Urothelium cell line (cell line): Measurements from ENCODE around the gene RSPH10B2.
"Not testable (repeated sequence)": the region's sequence is repeated elsewhere in the genome, so short reads cannot be mapped to it uniquely, and the experiment has no call there.

Experiments
- DNase-seq: peaks from one replicate; pipeline ENCODE4 v3.0.0; 2011; ENCODE audit warnings: low spot score, mixed read lengths
- FAIRE-seq: peaks from 2 replicates; lab custom pipeline; 2011; peaks lifted over from hg19 to GRCh38; lab: Jason Lieb, UNC

Gene RSPH10B2

DNA sequence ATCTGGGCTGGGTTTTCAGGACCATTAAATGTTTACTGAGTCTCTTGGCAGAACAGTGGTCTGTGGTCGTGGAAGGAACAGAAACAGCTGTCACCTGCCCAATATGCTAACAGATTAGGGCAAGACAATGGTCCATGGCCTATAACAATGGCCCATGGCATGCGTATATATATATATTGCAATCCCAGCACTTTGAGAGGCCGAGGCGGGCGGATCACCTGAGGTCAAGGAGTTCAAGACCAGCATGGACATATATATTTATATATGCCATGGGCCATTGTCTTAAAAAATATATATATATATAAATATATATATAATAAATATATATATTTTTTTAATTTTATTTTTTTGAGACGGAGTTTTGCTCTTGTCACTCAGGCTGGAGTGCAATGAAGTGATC lies 27.7 kb downstream of the RSPH10B2 start:
- not testable (repeated sequence) for DNase-seq, FAIRE-seq

DNA sequence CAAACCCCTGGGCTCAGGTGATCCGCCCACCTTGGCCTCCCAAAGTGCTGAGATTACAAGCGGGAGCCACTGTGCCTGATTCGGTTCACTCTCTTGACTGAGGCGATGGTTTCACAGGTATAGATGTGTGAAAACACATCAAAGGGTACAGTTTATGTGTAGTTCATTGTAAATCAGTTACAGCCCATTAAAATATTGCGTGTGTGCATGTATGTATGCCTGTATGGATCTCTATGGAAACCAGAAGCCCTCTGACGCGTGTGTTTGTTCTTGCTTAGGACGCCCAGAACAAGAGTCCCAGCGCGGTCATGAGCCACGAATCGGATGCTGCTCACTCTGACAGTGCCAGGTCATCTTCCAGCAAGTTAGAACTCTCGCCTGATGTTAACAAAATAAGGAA lies 35.5 kb downstream of the RSPH10B2 start:
- DNase-seq, result not testable (repeated sequence)
- FAIRE-seq, result peak; percentile 61

DNA sequence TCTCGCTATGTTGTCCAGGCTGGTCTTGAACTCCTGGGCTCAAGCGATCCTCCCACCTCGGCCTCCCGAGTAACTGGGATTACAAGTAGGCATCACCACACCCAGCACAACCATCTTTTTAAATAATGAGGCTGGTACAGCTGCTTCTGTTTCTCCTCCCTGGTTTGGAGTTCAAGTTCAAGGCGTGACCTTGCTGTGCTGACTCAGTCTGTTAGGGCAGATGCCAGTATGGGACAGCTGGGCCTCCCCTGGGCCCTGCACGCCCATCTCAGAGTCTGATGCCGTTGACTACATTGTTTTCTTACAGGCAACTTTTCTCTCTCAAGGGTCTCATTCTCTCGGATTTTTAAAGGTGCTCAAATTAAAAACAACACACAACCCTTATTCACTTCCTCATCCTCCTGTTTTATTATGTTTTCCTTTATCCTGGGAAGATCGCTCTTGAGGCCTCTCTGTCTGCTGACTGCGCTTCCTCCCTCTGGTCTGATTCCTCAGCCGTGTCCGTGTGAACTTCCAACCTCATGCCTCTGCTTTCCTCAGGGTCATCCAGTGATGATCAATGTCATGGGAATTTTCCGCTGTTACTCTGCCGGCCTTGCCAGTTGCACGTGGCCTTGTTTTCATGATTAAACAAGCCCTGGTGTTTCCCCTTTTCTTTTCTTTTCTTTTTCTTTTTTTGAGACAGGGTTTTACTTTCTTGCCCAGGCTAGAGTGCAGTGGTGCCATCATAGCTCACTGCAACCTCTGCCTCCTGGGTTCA lies 38.4 kb downstream of the RSPH10B2 start:
- FAIRE-seq, result peak; percentile 68
- not testable (repeated sequence) for DNase-seq

DNA sequence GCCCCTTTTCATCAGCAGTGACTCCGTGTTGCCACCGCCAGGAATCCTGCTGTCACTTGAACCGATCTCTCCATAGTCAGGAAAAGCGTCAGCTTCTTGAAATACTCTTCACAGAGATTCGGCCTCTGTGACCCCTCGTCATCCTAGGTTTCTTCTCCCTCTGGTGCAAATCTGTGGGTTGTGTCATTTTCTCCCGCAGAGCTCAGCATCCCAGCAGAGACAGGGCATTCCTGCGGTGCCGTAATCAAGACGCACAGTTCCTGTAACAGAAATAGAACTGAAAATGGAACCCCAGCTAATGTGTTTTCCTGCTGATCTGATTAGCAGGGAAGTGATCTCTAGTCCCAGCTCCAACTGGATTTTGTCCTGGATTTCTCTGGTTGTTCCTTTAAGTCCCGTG lies 40.4 kb downstream of the RSPH10B2 start:
- not testable (repeated sequence) for DNase-seq, FAIRE-seq

DNA sequence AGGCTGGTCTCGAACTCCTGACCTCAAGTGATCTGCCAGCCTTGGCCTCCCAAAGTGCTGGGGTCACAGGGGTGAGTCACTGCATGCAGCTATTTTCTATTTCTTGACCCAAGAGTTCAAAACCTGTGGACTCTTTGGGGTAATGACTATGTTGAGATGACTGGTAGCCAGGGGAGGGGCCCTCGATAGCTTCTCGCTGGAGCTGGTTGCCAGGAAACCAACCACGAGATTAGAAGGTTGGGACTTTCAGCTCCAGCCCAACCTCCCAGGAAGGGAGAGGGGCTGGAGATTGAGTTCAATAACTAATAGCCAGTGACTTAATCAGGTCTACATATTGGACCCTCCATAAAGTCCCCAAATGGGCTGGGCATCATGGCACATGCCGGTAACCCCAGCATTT lies 43.3 kb downstream of the RSPH10B2 start:
- DNase-seq, result not testable (repeated sequence)
- FAIRE-seq, result peak; percentile 13

DNA sequence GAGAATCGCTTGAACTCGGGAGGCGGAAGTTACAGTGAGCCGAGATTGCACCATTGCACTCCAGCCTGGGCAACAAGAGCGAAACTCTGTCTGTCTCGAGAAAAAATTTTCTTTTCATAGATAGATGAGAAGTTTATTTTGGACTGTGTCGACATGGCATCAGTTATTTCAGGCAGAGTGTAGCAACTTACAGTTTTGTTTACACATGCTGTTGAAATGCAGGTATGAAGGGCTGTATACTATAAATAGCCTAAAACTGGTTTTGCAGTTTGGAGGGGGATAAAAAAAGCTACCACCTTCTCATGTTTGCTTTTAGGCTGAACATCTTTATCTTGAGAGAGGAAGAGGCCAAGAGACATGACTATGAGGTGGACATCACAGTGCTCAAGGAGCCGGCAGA lies 44.1 kb downstream of the RSPH10B2 start:
- FAIRE-seq, DNase-seq: not testable (repeated sequence)

DNA sequence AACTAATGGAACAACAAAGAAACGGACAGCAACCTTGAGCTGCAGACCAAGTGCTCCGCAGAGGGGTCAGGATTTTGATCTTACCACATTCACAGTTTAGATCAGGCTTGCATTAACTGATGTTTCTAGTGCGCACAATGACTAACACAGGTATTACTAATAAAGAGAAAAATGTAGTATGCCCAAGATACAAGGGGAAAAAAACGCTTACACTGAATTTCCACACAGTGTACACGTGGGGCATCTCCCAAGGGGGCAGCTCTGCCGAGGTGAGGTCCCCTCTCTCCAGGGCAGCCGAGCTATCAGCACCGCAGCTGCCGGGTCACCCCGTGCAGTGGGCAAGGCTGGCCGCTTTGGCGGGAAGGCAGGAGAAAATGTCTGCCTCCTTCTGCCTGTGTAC lies 46.0 kb downstream of the RSPH10B2 start:
- DNase-seq, result not testable (repeated sequence)
- FAIRE-seq, result peak; percentile 55

DNA sequence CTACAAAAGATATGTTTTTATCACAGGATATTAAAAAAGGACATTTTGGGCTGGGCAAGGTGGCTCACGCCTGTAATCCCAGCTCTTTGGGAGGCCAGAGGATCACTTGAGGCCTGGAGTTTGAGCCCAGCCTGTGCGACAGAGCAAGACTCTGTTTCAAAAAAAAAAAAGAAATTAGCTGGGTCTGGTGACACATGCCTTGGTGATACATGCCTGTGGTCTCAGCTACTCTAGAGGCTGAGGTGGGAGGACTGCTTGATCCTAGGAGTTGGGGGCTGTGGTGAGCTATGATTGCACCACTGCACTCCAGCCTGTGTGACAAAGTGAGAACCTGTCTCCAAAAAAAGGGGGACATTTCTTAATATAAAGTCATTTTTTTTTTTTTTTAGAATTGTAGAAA lies 46.4 kb downstream of the RSPH10B2 start:
- not testable (repeated sequence) for FAIRE-seq, DNase-seq

DNA sequence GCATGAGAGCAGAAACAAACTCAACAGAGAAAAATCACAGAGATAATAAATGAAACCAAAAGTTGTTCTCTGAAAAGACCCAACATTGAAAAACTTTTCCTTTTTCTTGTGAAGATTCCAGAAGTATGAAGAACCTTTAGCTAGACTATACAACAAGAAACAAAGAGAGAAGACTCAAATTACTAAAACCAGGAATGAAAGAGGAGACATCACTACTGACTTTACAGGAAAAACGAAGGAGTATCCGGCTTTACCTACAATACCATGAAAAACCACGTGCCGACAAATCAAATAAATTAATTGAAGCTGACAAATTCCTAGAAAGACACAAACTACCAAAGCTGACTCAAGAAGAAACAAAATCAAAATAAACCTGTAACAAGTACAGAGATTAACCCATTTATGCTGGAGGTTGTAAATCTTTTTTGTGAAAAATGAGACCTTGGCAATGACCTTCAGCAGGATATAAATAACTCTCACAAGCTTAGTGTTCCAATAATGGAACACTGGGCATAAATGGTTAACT lies 53.6 kb downstream of the RSPH10B2 start:
- DNase-seq, result not testable (repeated sequence)
- FAIRE-seq, result peak; percentile 50

DNA sequence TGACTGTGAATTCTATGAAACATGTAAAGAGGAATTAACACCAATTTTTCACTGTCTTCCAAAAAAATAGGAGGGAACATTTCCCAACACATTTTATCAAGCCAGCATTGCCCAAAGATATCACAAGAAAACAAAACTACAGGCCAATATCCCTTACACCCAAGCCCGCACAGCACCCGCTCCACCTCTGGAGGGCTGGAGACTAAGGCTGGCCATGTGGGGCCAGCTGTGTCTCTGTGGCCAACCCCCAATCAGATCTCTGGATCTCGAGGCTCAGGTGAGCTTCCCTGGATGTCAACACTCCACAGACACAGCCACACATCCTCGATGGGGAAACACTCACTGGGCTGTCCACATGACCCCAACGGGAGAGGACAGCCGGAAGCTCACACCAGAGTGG lies 54.1 kb downstream of the RSPH10B2 start:
- not testable (repeated sequence) for DNase-seq, FAIRE-seq

DNA sequence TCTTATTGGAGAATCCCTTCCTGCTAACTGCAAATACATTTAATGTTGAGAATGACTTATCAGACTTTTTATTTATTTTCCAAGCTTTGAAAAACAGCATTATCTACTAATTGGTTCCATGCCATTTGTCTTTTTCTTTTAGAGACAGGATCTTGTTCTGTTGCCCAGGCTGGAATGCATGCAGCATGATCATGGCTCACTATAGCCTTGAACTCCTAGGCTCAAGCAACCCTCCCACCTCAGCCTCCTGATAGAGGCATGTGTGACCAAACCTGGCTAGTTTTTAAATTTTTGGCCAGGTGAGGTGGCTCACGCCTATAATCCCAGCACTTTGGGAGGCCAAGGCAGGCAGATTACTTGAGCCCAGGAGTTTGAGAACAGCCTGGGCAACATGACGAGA lies 59.1 kb downstream of the RSPH10B2 start:
- DNase-seq, FAIRE-seq: not testable (repeated sequence)

DNA sequence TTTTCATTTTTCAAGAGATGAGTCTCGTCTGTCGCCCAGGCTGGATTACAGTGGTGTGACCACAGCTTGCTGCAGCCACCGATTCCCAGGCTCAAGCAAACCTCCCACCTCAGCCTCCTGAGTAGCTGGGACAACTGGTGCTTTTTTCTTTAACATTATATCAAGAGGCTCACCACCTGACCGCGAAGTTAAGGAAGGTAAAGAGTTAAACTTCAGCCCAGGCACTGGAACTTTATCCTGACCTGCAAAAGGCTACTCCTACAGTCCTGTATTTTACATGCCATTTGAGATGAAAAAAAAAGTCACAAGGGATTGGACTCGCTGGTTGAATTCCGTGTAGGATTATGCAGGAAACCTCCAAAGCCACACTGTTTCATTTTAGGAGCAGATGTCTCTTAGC lies 61.6 kb downstream of the RSPH10B2 start:
- not testable (repeated sequence) for FAIRE-seq, DNase-seq

DNA sequence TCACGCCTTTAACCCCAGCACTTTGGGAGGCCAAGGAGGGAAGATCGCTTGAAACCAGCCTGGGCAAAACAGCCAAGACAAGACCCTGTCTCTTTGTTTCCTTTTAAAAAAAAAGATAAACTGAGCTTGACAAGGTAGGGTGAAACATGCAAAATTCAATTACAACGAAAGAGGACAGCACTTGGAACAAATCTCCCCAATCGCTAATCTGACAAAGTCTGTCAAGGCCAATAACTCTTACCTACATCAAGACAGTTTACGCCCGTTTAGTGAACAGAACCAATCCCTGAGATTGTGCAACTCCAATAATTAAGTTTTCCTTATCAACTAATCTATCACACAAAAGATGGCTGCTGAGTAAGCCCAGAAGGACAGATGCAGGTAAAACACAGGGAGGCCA lies 67.7 kb downstream of the RSPH10B2 start:
- DNase-seq, FAIRE-seq: not testable (repeated sequence)

DNA sequence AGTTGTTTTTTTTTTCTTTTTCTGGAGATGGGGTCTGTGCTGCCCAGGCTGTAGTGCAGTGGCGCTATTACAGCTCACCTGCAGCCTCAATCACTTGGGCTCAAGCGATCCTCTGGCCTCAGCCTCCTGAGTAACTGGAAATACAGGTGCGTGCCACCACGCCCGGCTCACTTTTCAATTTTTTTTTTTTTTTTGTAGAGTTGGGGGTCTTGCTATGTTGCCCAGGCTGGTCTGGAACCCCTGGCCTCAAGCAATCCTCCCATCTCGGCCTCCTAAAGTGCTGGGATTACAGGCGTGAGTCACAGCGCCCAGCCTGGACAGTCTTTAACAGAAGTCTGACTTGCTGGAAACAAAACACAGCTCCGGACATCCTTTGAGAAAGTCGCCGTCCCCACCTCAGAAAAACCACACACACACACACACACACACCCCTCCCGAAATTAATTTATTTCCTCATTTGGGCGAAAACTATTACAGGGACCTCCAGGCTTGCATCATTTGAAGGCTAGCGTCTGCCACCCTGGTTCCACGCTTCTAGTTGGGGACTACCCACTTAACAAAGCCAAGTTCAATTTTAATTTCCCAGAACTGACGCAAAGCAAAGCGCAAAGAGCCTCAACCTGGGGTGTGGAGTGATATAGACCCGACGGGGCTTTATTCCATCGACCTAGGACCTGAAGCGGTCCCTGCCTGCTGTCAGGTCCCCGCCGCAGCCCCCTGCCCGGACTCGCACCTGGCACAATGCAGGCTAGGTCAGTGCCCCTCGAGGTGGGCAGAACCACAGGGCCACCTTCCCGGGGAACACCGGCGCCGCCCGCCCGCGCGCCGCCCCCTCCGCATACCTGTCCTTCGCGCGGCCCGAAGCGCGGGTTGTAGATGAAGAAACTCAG lies 71.6 kb downstream of the RSPH10B2 start:
- FAIRE-seq, result peak; percentile 88
- DNase-seq, result not testable (repeated sequence)

DNA sequence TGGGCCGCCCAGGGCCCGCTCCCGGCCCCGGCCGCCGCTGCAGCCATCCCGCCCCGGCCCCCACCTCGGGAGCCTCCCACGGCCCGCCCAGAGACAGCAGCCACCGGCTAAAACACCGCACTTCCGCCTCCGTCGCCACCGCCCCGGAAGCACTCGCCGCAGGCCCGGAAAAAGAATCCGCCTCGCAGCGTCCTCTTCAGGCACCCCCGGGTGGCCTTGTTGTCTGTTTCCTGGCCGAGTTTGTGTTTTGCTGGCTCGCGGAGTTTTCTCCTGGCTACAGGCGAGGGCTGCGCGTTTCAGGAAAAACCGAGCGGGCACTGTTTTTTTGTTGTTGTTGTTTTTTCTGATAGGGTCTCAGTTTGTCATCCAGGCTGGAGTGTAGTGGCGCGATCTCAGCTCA lies 72.2 kb downstream of the RSPH10B2 start, which contains the start of gene CCZ1B:
CCZ1B (minus strand) TSS at position 125 of the 400 bp plus-strand sequence; CDS start at position 47, 78 bp downstream.
- DNase-seq, result not testable (repeated sequence)
- peak; percentile 62 for FAIRE-seq

DNA sequence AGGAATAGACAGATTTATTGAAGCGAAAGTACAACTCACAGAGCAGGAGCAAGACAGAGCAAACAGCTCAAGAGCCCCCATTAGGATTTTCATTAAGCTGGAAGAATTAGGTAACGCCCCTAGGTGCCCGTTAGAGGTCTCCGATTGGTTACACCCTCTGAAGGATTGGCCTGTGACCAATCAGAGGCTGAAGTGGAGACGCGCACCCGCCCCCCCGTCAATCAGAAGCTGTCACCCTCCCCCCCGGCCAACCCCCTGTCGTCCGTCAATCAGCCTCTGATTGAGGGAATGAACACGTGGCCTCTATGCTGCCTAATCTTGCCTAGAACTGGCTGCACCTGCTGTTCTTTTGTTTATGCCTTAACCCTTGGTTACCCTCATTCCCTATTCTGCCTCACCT lies 73.3 kb downstream of the RSPH10B2 start:
- not testable (repeated sequence) for DNase-seq, FAIRE-seq

DNA sequence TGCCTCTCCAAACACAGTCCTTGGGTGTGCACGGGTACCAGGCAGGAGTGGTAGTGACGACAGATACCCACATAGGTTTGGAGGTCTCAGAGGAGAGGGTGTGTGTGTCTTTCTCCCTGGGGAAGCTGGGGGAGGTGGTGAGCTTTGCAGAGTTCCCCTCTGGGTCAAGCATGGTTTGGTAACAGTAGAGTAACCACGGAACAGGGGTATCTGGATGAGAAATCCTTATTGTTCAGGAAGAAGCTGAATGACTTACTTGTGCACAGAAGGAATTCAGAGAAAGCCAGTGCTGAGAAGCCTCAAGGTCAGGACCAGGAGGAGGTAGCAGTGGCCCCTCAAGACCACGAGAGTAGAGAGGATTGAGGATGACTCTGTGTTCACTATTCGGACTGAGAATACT lies 75.7 kb downstream of the RSPH10B2 start:
- FAIRE-seq, result not testable (repeated sequence)

DNA sequence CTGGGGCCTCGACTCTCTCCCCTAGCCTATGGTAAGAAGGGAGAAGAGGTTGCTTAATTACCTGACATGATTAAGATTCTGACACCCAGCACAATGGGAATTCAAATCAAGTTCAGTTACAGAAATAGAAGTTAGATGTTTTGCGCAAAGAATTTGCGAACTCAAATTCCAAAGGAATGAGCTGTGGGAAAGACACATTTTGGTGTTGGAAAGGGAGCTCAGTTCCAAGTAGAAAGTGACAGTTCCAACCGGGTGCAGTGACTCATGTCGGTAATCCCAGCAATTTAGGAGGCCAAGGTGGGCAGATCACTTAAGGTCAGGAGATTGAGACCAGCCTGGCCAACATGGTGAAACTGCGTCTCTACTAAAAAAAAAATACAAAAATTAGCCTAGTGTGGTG lies 76.1 kb downstream of the RSPH10B2 start:
- DNase-seq, FAIRE-seq: not testable (repeated sequence)

More for the DNA sequence above, 75.7 kb downstream of the RSPH10B2 start:
- not testable (repeated sequence) for DNase-seq

DNA sequence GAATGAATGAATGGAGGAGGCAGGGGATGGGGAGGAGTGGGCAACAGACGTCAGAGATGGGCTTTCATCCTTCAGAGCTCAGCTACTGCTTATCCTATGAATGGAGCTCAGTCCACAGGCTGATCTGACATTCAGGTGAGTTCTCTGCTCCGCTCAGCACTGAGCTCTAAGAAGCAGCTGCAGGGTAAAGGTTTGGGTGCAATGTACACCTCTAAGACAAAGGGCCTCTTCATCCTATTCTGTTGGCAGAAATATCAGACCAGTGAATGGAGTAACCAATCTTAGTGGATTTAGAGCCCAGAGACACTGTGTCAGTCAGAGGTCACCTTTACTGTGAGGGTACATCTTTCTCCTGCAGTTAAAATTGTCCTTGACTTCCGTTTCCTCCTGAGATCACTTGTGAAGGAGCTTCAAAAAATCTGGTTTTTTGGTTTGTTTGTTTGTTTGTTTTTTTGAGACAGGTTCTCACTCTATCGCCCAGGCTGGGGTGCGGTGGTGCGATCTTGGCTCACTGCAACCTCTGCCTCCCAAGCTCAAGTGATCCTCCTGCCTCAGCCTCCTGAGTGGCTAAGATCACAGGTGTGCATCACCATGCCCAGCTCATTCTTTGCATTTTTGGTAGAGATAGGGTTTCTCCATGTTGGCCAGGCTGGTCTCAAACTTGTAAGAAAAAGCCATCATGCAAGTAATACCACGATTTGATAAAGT lies 77.3 kb downstream of the RSPH10B2 start:
- DNase-seq (no peak), FAIRE-seq (no peak)

DNA sequence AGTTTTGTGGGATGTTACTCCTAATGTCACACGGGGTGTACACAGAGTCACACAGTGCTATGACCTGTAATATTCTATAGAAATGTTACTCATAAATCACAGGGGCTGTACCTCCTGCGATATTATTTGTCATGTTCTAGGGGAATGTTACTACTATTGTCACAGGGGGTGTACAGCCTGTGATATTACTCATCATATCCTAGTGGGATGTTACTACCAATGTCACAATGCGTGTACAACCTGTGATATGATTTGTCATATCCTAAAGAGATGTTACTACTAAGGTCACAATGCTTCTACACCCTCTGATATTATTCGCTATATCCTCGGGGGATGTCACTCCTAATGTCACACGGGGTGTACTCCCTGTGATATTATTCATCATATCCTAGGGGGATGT lies 79.7 kb downstream of the RSPH10B2 start:
- no peak for DNase-seq
- peak; percentile 86 for FAIRE-seq
